ENCODE results near the gene FAM78B. TPM values are rescaled to one million over a fixed set of nuclear protein-coding genes. Genes with fewer than 3 reads are reported as not detected.

FAM78B gene
- polyA plus RNA-seq, 3 donors, result not detected

- peaks cover 0 to 31% of the 10 kb centered on the region in 2 donors for H3K9me3 ChIP-seq (replicated peaks in 1 of 2; ENCODE audit: control insufficient read depth in 1 of 2, insufficient read depth in 1 of 2, low read length in 2 of 2)
- Mint-ChIP-seq H3K27me3 (ENCODE audit: low read depth in 3 of 3) (peaks cover 32 to 52% (median 50%) of the 10 kb centered on the region in 3 donors), H3K27ac (no peak overlapping the region), H3K4me1 (peaks cover 15% of the 10 kb centered on the region), H3K36me3 (no peaks in the 10 kb centered on the region), H3K9me3 (peaks cover 0 to 9% (median 3%) of the 10 kb centered on the region in 7 donors), H3K4me3 (peak overlapping the region in 1 of 2 donors; percentile 68)
- intact Hi-C loops (cut with micrococcal nuclease), result no loop called here
- TF ChIP-seq, protein P1, sequence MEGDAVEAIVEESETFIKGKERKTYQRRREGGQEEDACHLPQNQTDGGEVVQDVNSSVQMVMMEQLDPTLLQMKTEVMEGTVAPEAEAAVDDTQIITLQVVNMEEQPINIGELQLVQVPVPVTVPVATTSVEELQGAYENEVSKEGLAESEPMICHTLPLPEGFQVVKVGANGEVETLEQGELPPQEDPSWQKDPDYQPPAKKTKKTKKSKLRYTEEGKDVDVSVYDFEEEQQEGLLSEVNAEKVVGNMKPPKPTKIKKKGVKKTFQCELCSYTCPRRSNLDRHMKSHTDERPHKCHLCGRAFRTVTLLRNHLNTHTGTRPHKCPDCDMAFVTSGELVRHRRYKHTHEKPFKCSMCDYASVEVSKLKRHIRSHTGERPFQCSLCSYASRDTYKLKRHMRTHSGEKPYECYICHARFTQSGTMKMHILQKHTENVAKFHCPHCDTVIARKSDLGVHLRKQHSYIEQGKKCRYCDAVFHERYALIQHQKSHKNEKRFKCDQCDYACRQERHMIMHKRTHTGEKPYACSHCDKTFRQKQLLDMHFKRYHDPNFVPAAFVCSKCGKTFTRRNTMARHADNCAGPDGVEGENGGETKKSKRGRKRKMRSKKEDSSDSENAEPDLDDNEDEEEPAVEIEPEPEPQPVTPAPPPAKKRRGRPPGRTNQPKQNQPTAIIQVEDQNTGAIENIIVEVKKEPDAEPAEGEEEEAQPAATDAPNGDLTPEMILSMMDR (IDR thresholded peaks at IDR 0.05), result no peak
- DNase-seq, result no peak
- H3K4me2 ChIP-seq (replicated peaks; ENCODE audit: extremely low read depth, low read length, poor library complexity, severe bottlenecking), result no peak overlapping the region
- no peak overlapping the region for H3K9ac ChIP-seq (ENCODE audit: insufficient read depth, low read length, poor library complexity, severe bottlenecking)
- H2AFZ ChIP-seq (ENCODE audit: insufficient read depth, low read depth, low read length, poor library complexity, severe bottlenecking), result no peak overlapping the region
- no peak overlapping the region for H3K27ac ChIP-seq (ENCODE audit: low read depth in 1 of 2, low read length in 2 of 2)
- no peaks in the 10 kb centered on the region for H3K79me2 ChIP-seq (ENCODE audit: insufficient read depth, low read length)
- peaks cover 42 to 43% of the 10 kb centered on the region in 2 donors for H3K27me3 ChIP-seq (ENCODE audit: control insufficient read depth in 2 of 2, insufficient read depth in 2 of 2, low read length in 2 of 2)
- no peaks in the 10 kb centered on the region for H3K4me1 ChIP-seq (ENCODE audit: control insufficient read depth in 1 of 2, insufficient read depth in 2 of 2, low read length in 2 of 2)
- H4K20me1 ChIP-seq (ENCODE audit: insufficient read depth, low read length), result no peaks in the 10 kb centered on the region
- no peaks in the 10 kb centered on the region for H3K36me3 ChIP-seq (replicated peaks in 1 of 2; ENCODE audit: control insufficient read depth in 1 of 2, insufficient read depth in 2 of 2, low read length in 2 of 2)
- H3K4me3 ChIP-seq (replicated peaks in 1 of 3; ENCODE audit: low read depth in 2 of 3, low read length in 3 of 3), result no peak overlapping the region
- WGBS (ENCODE audit: insufficient coverage), result 76% methylated on average over 2 of the region's 3 CpGs
Measured at GRCh38 chr1:166169182-166169581, 2.4 kb upstream of the FAM78B start.

- H3K4me1 Mint-ChIP-seq, result peaks cover 15% of the 10 kb centered on the region
- H3K36me3 Mint-ChIP-seq, result no peaks in the 10 kb centered on the region
- peaks cover 0 to 33% of the 10 kb centered on the region in 2 donors for H3K9me3 ChIP-seq (replicated peaks in 1 of 2; ENCODE audit: control insufficient read depth in 1 of 2, insufficient read depth in 1 of 2, low read length in 2 of 2)
- no peaks in the 10 kb centered on the region for H4K20me1 ChIP-seq (ENCODE audit: insufficient read depth, low read length)
- peaks cover 46 to 67% (median 66%) of the 10 kb centered on the region in 3 donors for H3K27me3 Mint-ChIP-seq (ENCODE audit: low read depth in 3 of 3)
- peak overlapping the region; percentile 61 for H3K4me2 ChIP-seq (replicated peaks; ENCODE audit: extremely low read depth, low read length, poor library complexity, severe bottlenecking)
- no peaks in the 10 kb centered on the region for H3K36me3 ChIP-seq (replicated peaks in 1 of 2; ENCODE audit: control insufficient read depth in 1 of 2, insufficient read depth in 2 of 2, low read length in 2 of 2)
- no peak overlapping the region for H3K27ac Mint-ChIP-seq
- H3K27ac ChIP-seq (ENCODE audit: low read depth in 1 of 2, low read length in 2 of 2), result no peak overlapping the region
- peak overlapping the region in 1 of 2 donors; percentile 81 for H3K4me3 Mint-ChIP-seq
- intact Hi-C loops (cut with micrococcal nuclease), result no loop called here
- H3K9ac ChIP-seq (ENCODE audit: insufficient read depth, low read length, poor library complexity, severe bottlenecking), result no peak overlapping the region
- no peaks in the 10 kb centered on the region for H3K79me2 ChIP-seq (ENCODE audit: insufficient read depth, low read length)
- no peaks in the 10 kb centered on the region for H3K4me1 ChIP-seq (ENCODE audit: control insufficient read depth in 1 of 2, insufficient read depth in 2 of 2, low read length in 2 of 2)
- H3K4me3 ChIP-seq (replicated peaks in 1 of 3; ENCODE audit: low read depth in 2 of 3, low read length in 3 of 3), result peak overlapping the region in 1 of 3 experiments; percentile 51
- TF ChIP-seq, protein P1 (IDR thresholded peaks at IDR 0.05), result no peak
- peaks cover 0 to 9% (median 3%) of the 10 kb centered on the region in 7 donors for H3K9me3 Mint-ChIP-seq
- WGBS (ENCODE audit: insufficient coverage), result 25% methylated on average over 1 of the region's 5 CpGs
- H2AFZ ChIP-seq (ENCODE audit: insufficient read depth, low read depth, low read length, poor library complexity, severe bottlenecking), result no peak overlapping the region
- H3K27me3 ChIP-seq (ENCODE audit: control insufficient read depth in 2 of 2, insufficient read depth in 2 of 2, low read length in 2 of 2), result peaks cover 58 to 59% of the 10 kb centered on the region in 2 donors
- no peak for DNase-seq
Measured at GRCh38 chr1:166167572-166167925, 748 bp upstream of the FAM78B start.
